ENCODE measurements around the gene MSL1. TPM values are rescaled to one million over a fixed set of nuclear protein-coding genes. Genes with fewer than 3 reads are reported as not detected.

MSL1 gene
- total and polyA plus RNA-seq, 8 donors = 84.1 to 203 (median 184) TPM

DNA sequence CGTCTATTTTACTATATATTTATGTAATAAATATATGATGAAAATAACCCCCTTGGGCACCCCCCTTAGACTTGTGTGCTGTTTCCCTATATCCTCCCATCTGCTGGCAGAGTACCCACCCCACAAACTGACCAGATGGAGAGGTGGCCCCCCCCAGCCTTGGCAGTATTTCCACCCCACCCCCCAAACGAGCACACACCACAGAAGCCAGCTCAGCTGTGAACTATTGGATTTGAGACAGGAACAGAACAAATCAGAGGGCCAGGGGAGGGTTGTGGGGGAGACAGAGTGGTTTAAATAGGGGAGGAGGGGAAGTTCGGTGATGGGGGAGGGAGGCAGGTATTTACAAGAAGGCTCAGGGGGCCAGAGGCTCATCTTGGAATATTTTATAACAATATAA, 29.2 kb upstream of the MSL1 start:
- TF ChIP-seq, protein P1, sequence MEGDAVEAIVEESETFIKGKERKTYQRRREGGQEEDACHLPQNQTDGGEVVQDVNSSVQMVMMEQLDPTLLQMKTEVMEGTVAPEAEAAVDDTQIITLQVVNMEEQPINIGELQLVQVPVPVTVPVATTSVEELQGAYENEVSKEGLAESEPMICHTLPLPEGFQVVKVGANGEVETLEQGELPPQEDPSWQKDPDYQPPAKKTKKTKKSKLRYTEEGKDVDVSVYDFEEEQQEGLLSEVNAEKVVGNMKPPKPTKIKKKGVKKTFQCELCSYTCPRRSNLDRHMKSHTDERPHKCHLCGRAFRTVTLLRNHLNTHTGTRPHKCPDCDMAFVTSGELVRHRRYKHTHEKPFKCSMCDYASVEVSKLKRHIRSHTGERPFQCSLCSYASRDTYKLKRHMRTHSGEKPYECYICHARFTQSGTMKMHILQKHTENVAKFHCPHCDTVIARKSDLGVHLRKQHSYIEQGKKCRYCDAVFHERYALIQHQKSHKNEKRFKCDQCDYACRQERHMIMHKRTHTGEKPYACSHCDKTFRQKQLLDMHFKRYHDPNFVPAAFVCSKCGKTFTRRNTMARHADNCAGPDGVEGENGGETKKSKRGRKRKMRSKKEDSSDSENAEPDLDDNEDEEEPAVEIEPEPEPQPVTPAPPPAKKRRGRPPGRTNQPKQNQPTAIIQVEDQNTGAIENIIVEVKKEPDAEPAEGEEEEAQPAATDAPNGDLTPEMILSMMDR (IDR thresholded peaks at IDR 0.05) = no peak
- ATAC-seq (no peak), DNase-seq (no peak)
- Histone ChIP-seq H3K9me3 (no peaks in the 10 kb centered on the region), H3K4me1 (peaks cover 13 to 56% of the 10 kb centered on the region in 2 donors), H3K4me3 (no peak overlapping the region), H3K27me3 (no peaks in the 10 kb centered on the region), H3K36me3 (peaks cover 3 to 66% of the 10 kb centered on the region in 2 donors), H3K27ac (peak overlapping the region in 1 of 2 donors; percentile 85)
- intact Hi-C loops (cut with DNase I) = no loop called here

DNA sequence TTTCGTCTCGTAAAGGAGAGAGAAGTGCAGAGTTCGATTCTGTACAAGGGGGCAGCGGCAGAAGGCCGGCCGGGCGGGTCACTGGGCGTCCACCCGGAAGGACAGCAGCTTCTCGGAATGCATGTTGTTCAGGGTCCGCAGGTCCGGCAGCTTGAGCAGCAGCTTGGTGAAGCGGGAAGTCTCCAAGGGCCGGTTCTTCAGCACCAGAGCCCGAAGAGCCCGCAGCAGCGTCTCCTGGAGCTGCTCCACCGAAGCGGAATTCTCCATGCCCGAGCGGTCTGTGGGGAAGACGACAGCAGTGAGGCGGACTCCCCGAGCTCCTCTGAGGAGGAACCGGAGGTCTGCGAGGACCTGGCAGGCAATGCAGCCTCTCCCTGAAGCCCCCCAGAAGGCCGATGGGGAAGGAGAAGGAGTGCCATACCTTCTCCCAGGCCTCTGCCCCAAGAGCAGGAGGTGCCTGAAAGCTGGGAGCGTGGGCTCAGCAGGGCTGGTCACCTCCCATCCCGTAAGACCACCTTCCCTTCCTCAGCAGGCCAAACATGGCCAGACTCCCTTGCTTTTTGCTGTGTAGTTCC, 28.7 kb upstream of the MSL1 start:
- intact Hi-C loops (cut with DNase I) = no loop called here
- ATAC-seq (no peak), DNase-seq (no peak)
- Histone ChIP-seq H3K27ac (peak overlapping the region in 1 of 2 donors; percentile 85), H3K27me3 (no peaks in the 10 kb centered on the region), H3K9me3 (no peaks in the 10 kb centered on the region), H3K4me1 (peaks cover 18 to 61% of the 10 kb centered on the region in 2 donors), H3K36me3 (peaks cover under 1 to 61% of the 10 kb centered on the region in 2 donors), H3K4me3 (no peak overlapping the region)
- TF ChIP-seq, protein P1 (IDR thresholded peaks at IDR 0.05) = no peak

DNA sequence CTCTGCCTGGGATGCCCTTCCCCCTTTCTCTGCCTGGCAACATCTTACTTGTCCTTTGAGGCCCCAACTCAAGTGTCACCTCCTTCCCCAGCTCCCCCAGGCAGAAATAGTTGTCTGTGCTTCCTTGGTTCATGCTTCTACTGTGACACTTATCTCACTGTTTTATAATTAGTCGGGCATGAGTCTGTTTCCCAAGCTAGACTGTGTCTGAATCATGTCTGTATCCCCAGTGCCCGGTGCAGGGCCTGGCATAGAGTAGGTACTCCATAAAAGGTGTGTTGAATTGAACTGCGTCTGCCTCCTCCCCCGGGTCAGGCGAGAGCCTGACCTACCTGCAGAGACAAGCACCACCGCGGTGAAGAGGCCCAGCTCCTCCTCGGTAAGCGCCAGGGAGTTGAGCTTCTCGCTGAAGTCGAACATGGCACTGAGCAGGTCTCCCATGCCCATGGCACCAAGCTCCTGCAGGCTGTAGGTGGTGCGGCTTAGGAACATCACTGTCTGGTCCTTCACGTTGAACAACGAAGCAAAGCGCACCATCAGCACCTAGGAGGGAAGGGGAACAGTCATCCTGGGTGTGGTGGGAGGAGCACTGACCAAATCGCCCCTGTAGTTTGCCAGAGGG, 28.1 kb upstream of the MSL1 start:
- H3K27ac ChIP-seq = peak overlapping the region in 1 of 2 donors; percentile 85
- intact Hi-C loops (cut with DNase I) = no loop called here
- H3K36me3 ChIP-seq = peaks cover 0 to 55% of the 10 kb centered on the region in 2 donors
- H3K9me3 ChIP-seq = no peaks in the 10 kb centered on the region
- H3K27me3 ChIP-seq = no peaks in the 10 kb centered on the region
- no peak for ATAC-seq
- H3K4me1 ChIP-seq = peaks cover 24 to 67% of the 10 kb centered on the region in 2 donors
- TF ChIP-seq, protein P1 (IDR thresholded peaks at IDR 0.05) = no peak
- H3K4me3 ChIP-seq = no peak overlapping the region
- DNase-seq = no peak

DNA sequence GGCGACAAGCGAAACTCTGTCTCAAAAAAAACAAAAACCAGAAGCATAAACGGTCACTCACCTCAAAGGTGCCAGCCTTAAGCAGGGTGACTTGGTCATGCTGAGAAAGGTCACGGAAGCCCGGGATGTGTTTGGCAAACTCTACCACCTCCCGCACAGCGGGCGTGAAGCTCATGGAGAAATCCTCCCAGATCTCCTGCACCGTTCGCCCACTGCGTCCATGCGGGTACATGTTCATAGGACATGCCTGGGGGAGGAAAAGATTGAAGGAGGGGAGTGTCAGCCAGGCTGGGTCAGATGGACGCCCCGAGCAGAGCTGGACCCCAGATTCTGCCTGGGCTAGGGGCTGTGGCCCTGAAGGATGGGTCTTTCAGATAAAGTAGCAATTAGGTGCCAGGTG, 26.9 kb upstream of the MSL1 start:
- H3K27me3 ChIP-seq = no peaks in the 10 kb centered on the region
- H3K9me3 ChIP-seq = no peaks in the 10 kb centered on the region
- no peak for DNase-seq
- intact Hi-C loops (cut with DNase I) = no loop called here
- no peak overlapping the region for H3K4me3 ChIP-seq
- ATAC-seq = no peak
- H3K4me1 ChIP-seq = peaks cover 24 to 77% of the 10 kb centered on the region in 2 donors
- TF ChIP-seq, protein P1 (IDR thresholded peaks at IDR 0.05) = no peak
- H3K27ac ChIP-seq = peak overlapping the region in 1 of 2 donors; percentile 85
- peaks cover 0 to 43% of the 10 kb centered on the region in 2 donors for H3K36me3 ChIP-seq

DNA sequence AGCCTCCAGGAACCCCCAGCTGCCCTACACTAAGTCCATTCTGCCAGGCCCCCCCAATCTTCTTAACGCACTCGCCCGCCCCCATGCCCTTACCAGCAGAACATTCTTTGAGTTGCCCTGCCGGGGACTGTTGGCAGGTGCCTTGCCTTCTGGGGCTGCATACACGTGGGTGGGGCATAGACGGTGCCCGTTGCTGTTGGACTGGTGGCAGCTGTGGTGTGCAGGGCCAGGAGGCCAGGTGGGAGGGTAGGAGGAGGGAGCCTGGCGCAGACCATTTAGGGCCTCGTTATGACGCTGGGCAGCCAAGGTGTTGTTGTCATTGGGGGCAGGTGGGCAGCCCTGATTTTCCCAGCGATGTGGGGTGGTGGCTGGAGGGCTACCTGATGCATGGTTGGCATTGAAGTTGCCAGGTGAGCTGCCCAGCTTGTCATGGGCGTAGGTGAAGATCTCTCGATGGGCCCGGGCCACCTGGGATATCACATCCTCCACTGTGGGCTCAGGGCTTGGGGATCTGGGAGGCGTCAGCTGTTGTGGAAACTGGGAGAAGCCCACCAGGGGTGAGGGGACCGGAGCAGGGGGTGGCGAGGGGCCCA, 26.3 kb upstream of the MSL1 start:
- Histone ChIP-seq H3K36me3 (peaks cover 0 to 40% of the 10 kb centered on the region in 2 donors), H3K4me1 (peaks cover 24 to 81% of the 10 kb centered on the region in 2 donors), H3K27me3 (no peaks in the 10 kb centered on the region), H3K9me3 (no peaks in the 10 kb centered on the region), H3K27ac (peak overlapping the region in 1 of 2 donors; percentile 85), H3K4me3 (peak overlapping the region in 1 of 2 donors; percentile 20)
- no peak for ATAC-seq
- DNase-seq = no peak
- intact Hi-C loops (cut with DNase I) = no loop called here
- TF ChIP-seq, protein P1 (IDR thresholded peaks at IDR 0.05) = no peak
